ENCODE data around the gene SCYGR8. TPM values are rescaled to one million over a fixed set of nuclear protein-coding genes. Genes with fewer than 3 reads are reported as not detected.

SCYGR8 gene
- total RNA-seq = not detected in 2 replicates

DNA sequence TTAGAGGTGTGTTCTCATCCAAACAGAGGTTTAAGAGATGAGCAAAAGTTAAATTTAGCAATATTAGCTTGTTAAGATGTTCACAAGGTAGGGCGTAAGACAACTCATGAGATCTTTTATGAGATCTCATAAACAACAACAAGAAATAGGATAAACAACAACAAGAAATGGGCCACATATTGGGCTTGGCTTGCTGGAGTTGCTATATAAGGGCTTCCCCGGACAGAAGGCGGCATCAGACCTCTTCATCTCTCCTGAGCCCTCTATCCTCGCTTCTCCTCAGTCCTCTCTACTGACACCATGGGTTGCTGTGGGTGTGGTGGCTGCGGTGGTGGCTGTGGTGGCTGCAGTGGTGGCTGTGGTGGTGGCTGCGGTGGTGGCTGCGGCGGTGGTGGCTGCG is at the start of gene SCYGR8:
SCYGR8 (plus strand) TSS at position 301 of the 400 bp plus-strand sequence; CDS start at position 301, 0 bp downstream.

GRCh38 chr2:227717687-227718567 is 27.8 kb upstream of the SCYGR8 start, which contains the start of gene SLC19A3:
Gene SLC19A3 (minus strand): TSS chr2:227718028. CDS start chr2:227702318, 15,710 bp downstream.

GRCh38 chr2:227724394-227725039 is 21.2 kb upstream of the SCYGR8 start, which contains the start of gene SCYGR6:
Gene SCYGR6 (minus strand): TSS chr2:227724757. CDS start chr2:227724757, 0 bp downstream.

GRCh38 chr2:227728035-227728434 is 17.7 kb upstream of the SCYGR8 start, which contains the start of gene SCYGR7:
Gene SCYGR7 (plus strand): TSS chr2:227728335. CDS start chr2:227728335, 0 bp downstream.

Other genes with a start within 250 kb of the SCYGR8 start
- gene SCYGR2, start 147.0 kb upstream of the SCYGR8 start, total RNA-seq = not detected in 2 replicates
- gene SCYGR3, start 131.1 kb upstream of the SCYGR8 start, total RNA-seq = not detected in 2 replicates
- not detected in 2 replicates for gene SCYGR4, start 128.4 kb upstream of the SCYGR8 start, total RNA-seq
- gene SCYGR5, start 79.1 kb upstream of the SCYGR8 start, total RNA-seq = not detected in 2 replicates
- gene SLC19A3, start 27.9 kb upstream of the SCYGR8 start, total RNA-seq = 2.2 and 2.6 TPM in 2 replicates
- gene SCYGR6, start 21.1 kb upstream of the SCYGR8 start, total RNA-seq = not detected in 2 replicates
- not detected in 2 replicates for gene SCYGR7, start 17.6 kb upstream of the SCYGR8 start, total RNA-seq
- 0.54 and 0.65 TPM in 2 replicates for gene CCL20, start 67.9 kb downstream of the SCYGR8 start, total RNA-seq
- 8.7 and 9.6 TPM in 2 replicates for gene DAW1, start 125.7 kb downstream of the SCYGR8 start, total RNA-seq